ENCODE measurements around the gene SLC6A19.

- TF ChIP-seq CTCF (IDR thresholded peaks at IDR 0.05): no peak
- no peak for TF ChIP-seq POLR2A (IDR thresholded peaks at IDR 0.05)
Observed at GRCh38 chr5:1253456-1254105, 52.2 kb downstream of the SLC6A19 start.

Data from heart left ventricle (tissue), 13 donors.